Neural cell (in vitro differentiated cells): ENCODE measurements around the gene IL1RAPL2. TPM values are rescaled to one million over a fixed set of nuclear protein-coding genes. Genes with fewer than 3 reads are reported as not detected.

Experiments
- H2AFZ ChIP-seq: fragments of 200-600, 300-800 bp; sonication (generic), shearing (Covaris generic); 2 replicates; pipeline ENCODE4 v1.6.0; 2014; ENCODE audit warnings: low read depth, mild to moderate bottlenecking, antibody characterized with exemption, low read length, moderate library complexity
- H3F3A ChIP-seq: fragments of 200-600 bp; shearing (Covaris generic); 2 replicates; pipeline ENCODE4 v1.6.1; 2016; ENCODE audit warnings: mild to moderate bottlenecking, moderate library complexity, mixed read lengths, antibody characterized with exemption, low read length; ENCODE audit not compliant: insufficient read depth, poor library complexity, severe bottlenecking
- H3K27ac ChIP-seq: fragments of 200-600, 300-800 bp; sonication (generic), shearing (Covaris generic); 2 replicates; pipeline ENCODE4 v1.5.1; 2014; ENCODE audit warnings: mild to moderate bottlenecking, low read length, moderate library complexity
- H3K27me3 ChIP-seq: fragments of 300-800, 200-600 bp; sonication (generic), shearing (Covaris generic); 2 replicates; pipeline ENCODE4 v1.6.0; 2014; ENCODE audit warnings: mild to moderate bottlenecking, low read depth, low read length, moderate library complexity; ENCODE audit not compliant: insufficient read depth
- H3K36me3 ChIP-seq: fragments of 300-800, 200-600 bp; sonication (generic), shearing (Covaris generic); 2 replicates; pipeline ENCODE4 v1.5.1; 2014; ENCODE audit warnings: mild to moderate bottlenecking, antibody characterized with exemption, low read length, moderate library complexity; ENCODE audit not compliant: insufficient read depth
- H3K4me2 ChIP-seq: fragments of 300-800, 200-600 bp; sonication (generic), shearing (Covaris generic); 2 replicates; pipeline ENCODE4 v1.6.0; 2014; ENCODE audit warnings: mild to moderate bottlenecking, low read length
- H3K4me3 ChIP-seq: fragments of 300-800, 200-600 bp; sonication (generic), shearing (Covaris generic); 2 replicates; pipeline ENCODE4 v1.5.1; 2014; ENCODE audit warnings: mild to moderate bottlenecking, low read length, moderate library complexity
- H3K79me2 ChIP-seq: fragments of 200-600 bp; shearing (Covaris generic); replicated peaks from 2 replicates; pipeline ENCODE4 v1.6.0; 2014; ENCODE audit warnings: mild to moderate bottlenecking, low read length, moderate library complexity; ENCODE audit not compliant: insufficient read depth
- H3K9ac ChIP-seq: fragments of 300-800, 200-600 bp; sonication (generic), shearing (Covaris generic); 2 replicates; pipeline ENCODE4 v1.6.1; 2016; ENCODE audit warnings: mild to moderate bottlenecking, low read length, mixed read lengths
- H3K9me2 ChIP-seq: fragments of 200-600 bp; shearing (Covaris generic); 2 replicates; pipeline ENCODE4 v1.6.1; 2016; ENCODE audit warnings: mild to moderate bottlenecking, low read length, mixed read lengths; ENCODE audit not compliant: insufficient read depth
- H3K9me3 ChIP-seq: fragments of 200-600, 300-800 bp; sonication (generic), shearing (Covaris generic); 2 replicates; pipeline ENCODE4 v1.6.1; 2016; ENCODE audit warnings: mild to moderate bottlenecking, mixed run types, low read length, moderate library complexity, mixed read lengths
- H4K20me1 ChIP-seq: fragments of 200-600 bp; shearing (Covaris generic); 2 replicates; pipeline ENCODE4 v1.6.1; 2016; ENCODE audit warnings: mild to moderate bottlenecking, mixed run types; ENCODE audit not compliant: insufficient read depth
- CTCF ChIP-seq: fragments of 450-650 bp; IDR thresholded peaks from 2 replicates; pipeline ENCODE4 v1.5.1; 2014; ENCODE audit warnings: antibody characterized with exemption, mild to moderate bottlenecking, moderate library complexity; ENCODE audit not compliant: poor library complexity, severe bottlenecking
- EP300 ChIP-seq: fragments of 450-650 bp; conservative IDR thresholded peaks from 2 replicates; pipeline ENCODE4 v1.6.1; 2014; ENCODE audit warnings: antibody characterized with exemption, mild to moderate bottlenecking, moderate library complexity; ENCODE audit not compliant: poor library complexity, severe bottlenecking
- EZH2 ChIP-seq: fragments of 200-600, 300-800 bp; shearing (Covaris generic), sonication (generic); IDR thresholded peaks from 2 replicates; pipeline ENCODE4 v1.6.1; 2014; ENCODE audit warnings: antibody characterized with exemption, low read length, borderline replicate concordance, mild to moderate bottlenecking; ENCODE audit not compliant: insufficient read depth, poor library complexity, severe bottlenecking
- MXI1 ChIP-seq: fragments of 450-650 bp; conservative IDR thresholded peaks from 2 replicates; pipeline ENCODE4 v1.6.1; 2014; ENCODE audit warnings: antibody characterized with exemption, mild to moderate bottlenecking; ENCODE audit not compliant: poor library complexity, severe bottlenecking
- POLR2AphosphoS5 ChIP-seq: IDR thresholded peaks from 2 replicates; pipeline ENCODE4 v1.6.1; 2012
- RAD21 ChIP-seq: fragments of 450-650 bp; conservative IDR thresholded peaks from 2 replicates; pipeline ENCODE4 v1.6.1; 2014; ENCODE audit warnings: antibody characterized with exemption, mild to moderate bottlenecking, moderate library complexity
- REST ChIP-seq: IDR thresholded peaks from 2 replicates; pipeline ENCODE4 v1.6.1; 2012; ENCODE audit warnings: borderline replicate concordance
- SMC3 ChIP-seq: fragments of 450-650 bp; conservative IDR thresholded peaks from 2 replicates; pipeline ENCODE4 v1.6.1; 2014; ENCODE audit warnings: antibody characterized with exemption, mild to moderate bottlenecking, moderate library complexity; ENCODE audit not compliant: poor library complexity
- TAF1 ChIP-seq: IDR thresholded peaks from 2 replicates; pipeline ENCODE4 v1.6.1; 2012; ENCODE audit warnings: low read depth
- polyA plus RNA-seq: library from polyadenylated mRNA; depleted of rRNA; stranded (reverse); fragments of >200 nt; gene quantifications from 2 replicates; pipeline ENCODE4 v1.2.3, GENCODE V29; 2014

Gene IL1RAPL2
- polyA plus RNA-seq, 1 donor from 2014 or later, result not detected

GRCh38 chrX:105701310-105702052 lies 1135.5 kb downstream of the IL1RAPL2 start:
- Histone ChIP-seq H3K4me3 (no peak overlapping the region), H3K27ac (no peak overlapping the region), H3K9me3 (no peaks in the 10 kb centered on the region), H3K36me3 (no peaks in the 10 kb centered on the region), H3K27me3 (no peaks in the 10 kb centered on the region), H3K4me2 (no peak overlapping the region), H3K79me2 (no peaks in the 10 kb centered on the region), H3K9ac (no peak overlapping the region), H4K20me1 (no peaks in the 10 kb centered on the region), H3F3A (no peaks in the 10 kb centered on the region), H2AFZ (no peak overlapping the region), H3K9me2 (no peaks in the 10 kb centered on the region)
- TF ChIP-seq RAD21 (peak; percentile 57), CTCF (peak; percentile 49), SMC3 (peak; percentile 28), REST (no peak), MXI1 (no peak), TAF1 (no peak)

- H3K4me2 ChIP-seq, result no peak overlapping the region
- H2AFZ ChIP-seq, result no peak overlapping the region
- H3K27me3 ChIP-seq, result no peaks in the 10 kb centered on the region
- no peaks in the 10 kb centered on the region for H3K36me3 ChIP-seq
- no peaks in the 10 kb centered on the region for H3K9me2 ChIP-seq
- H3K9me3 ChIP-seq, result no peaks in the 10 kb centered on the region
- no peak overlapping the region for H3K9ac ChIP-seq
- TF ChIP-seq TAF1 (no peak), SMC3 (no peak), EZH2 (no peak), MXI1 (no peak), RAD21 (no peak), EP300 (no peak), POLR2AphosphoS5 (no peak), CTCF (no peak), REST (no peak)
- H3K4me3 ChIP-seq, result no peak overlapping the region
- no peaks in the 10 kb centered on the region for H3K79me2 ChIP-seq
- H3K27ac ChIP-seq, result no peak overlapping the region
- H4K20me1 ChIP-seq, result no peaks in the 10 kb centered on the region
- H3F3A ChIP-seq, result no peaks in the 10 kb centered on the region
Measured at GRCh38 chrX:105703876-105704275, 1137.9 kb downstream of the IL1RAPL2 start.
